ENCODE measurements around the gene MAN1C1. TPM values are rescaled to one million over a fixed set of nuclear protein-coding genes. Genes with fewer than 3 reads are reported as not detected.
A peak's percentile ranks its signal among the peaks of the same experiment; 100 is the strongest.

MAN1C1 gene
- total and polyA plus RNA-seq, 2 donors (not counting 1 experiment from before 2014, with no cell fraction given) = 0.31 to 0.89 TPM

DNA sequence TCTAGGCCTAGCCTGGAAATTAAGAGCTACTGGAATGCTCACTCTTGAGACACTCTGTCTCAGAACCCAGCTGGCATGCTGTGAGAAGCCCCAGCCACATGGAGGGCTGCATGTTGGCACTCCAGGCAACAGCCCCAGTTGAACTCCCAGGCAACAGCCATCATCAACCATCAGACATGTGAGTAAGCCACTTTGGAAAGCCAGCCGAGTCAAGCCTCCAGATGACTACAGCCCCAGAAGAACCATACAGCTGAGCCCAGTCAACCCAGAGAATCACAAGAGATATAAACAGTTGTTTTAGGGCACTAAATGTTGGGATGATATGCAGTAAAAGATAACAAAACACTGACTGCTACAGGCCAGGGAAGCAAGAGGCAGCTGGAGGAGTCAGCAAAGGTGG, 17.7 kb upstream of the MAN1C1 start:
- no peaks in the 10 kb centered on the region for H3K79me2 ChIP-seq (ENCODE audit: control insufficient read depth, insufficient read depth, low read length)
- H3K9me3 Mint-ChIP-seq (ENCODE audit: insufficient read depth) = no peaks in the 10 kb centered on the region
- H2AFZ ChIP-seq (ENCODE audit: insufficient read depth, low read depth, low read length, poor library complexity, severe bottlenecking) = no peak overlapping the region
- no peak overlapping the region for H3K4me3 Mint-ChIP-seq
- ChIA-PET POLR2A (interaction anchor here (0.7 kb wide), 1 partner anchor 19 kb away, joined by 5 read pairs; no protein-coding TSS in a partner anchor), CTCF (interaction anchor here (1.7 kb wide), 1 partner anchor 10 kb away, joined by 5 read pairs; no protein-coding TSS in a partner anchor)
- H3K27ac Mint-ChIP-seq = no peak overlapping the region
- no peak overlapping the region for H3K9ac ChIP-seq (ENCODE audit: low read length)
- H3K9me3 ChIP-seq (ENCODE audit: control extremely low read depth in 1 of 3, control insufficient read depth in 2 of 3, insufficient read depth in 1 of 3, low read length in 2 of 3) = no peaks in the 10 kb centered on the region
- peaks cover 9% of the 10 kb centered on the region for H3K4me1 Mint-ChIP-seq
- WGBS (ENCODE audit: insufficient coverage) = no CpG with 5 or more reads among the region's 1 CpG
- peaks cover 50% of the 10 kb centered on the region for H3K27me3 Mint-ChIP-seq
- intact Hi-C loops (cut with micrococcal nuclease) = no loop called here
- no peaks in the 10 kb centered on the region for H4K20me1 ChIP-seq (ENCODE audit: control insufficient read depth, insufficient read depth, low read length, poor library complexity, severe bottlenecking)
- ATAC-seq (ENCODE audit: low read depth) (no peak), DNase-seq (no peak)
- no peak overlapping the region for H3K27ac ChIP-seq (ENCODE audit: low read length in 2 of 2)
- H3K4me3 ChIP-seq (ENCODE audit: control extremely low read depth in 1 of 5, extremely low read depth in 1 of 5, insufficient read depth in 1 of 5, low read depth in 2 of 5, low read length in 4 of 5) = no peak overlapping the region
- H3K36me3 ChIP-seq (replicated peaks in 1 of 2; ENCODE audit: control extremely low read depth in 1 of 2, control insufficient read depth in 1 of 2, extremely low read depth in 1 of 2, insufficient read depth in 2 of 2, low read length in 1 of 2) = no peaks in the 10 kb centered on the region
- peaks cover 3 to 5% of the 10 kb centered on the region in 2 donors for H3K4me1 ChIP-seq (ENCODE audit: control insufficient read depth in 2 of 2, insufficient read depth in 2 of 2, low read length in 2 of 2)
- H3K4me2 ChIP-seq (replicated peaks; ENCODE audit: low read depth, low read length, poor library complexity, severe bottlenecking) = no peak overlapping the region
- peaks cover 0 to 10% (median 2%) of the 10 kb centered on the region in 4 experiments for H3K27me3 ChIP-seq (replicated peaks in 1 of 4; ENCODE audit: control extremely low read depth in 1 of 4, control insufficient read depth in 3 of 4, insufficient read depth in 4 of 4, low read length in 3 of 4)
- no peak for TF ChIP-seq EZH2 (IDR thresholded peaks at IDR 0.05; ENCODE audit: borderline replicate concordance, insufficient read depth, low read depth, low read length, poor library complexity, severe bottlenecking)
- TF ChIP-seq, protein P1, sequence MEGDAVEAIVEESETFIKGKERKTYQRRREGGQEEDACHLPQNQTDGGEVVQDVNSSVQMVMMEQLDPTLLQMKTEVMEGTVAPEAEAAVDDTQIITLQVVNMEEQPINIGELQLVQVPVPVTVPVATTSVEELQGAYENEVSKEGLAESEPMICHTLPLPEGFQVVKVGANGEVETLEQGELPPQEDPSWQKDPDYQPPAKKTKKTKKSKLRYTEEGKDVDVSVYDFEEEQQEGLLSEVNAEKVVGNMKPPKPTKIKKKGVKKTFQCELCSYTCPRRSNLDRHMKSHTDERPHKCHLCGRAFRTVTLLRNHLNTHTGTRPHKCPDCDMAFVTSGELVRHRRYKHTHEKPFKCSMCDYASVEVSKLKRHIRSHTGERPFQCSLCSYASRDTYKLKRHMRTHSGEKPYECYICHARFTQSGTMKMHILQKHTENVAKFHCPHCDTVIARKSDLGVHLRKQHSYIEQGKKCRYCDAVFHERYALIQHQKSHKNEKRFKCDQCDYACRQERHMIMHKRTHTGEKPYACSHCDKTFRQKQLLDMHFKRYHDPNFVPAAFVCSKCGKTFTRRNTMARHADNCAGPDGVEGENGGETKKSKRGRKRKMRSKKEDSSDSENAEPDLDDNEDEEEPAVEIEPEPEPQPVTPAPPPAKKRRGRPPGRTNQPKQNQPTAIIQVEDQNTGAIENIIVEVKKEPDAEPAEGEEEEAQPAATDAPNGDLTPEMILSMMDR (IDR thresholded peaks at IDR 0.05) = no peak

DNA sequence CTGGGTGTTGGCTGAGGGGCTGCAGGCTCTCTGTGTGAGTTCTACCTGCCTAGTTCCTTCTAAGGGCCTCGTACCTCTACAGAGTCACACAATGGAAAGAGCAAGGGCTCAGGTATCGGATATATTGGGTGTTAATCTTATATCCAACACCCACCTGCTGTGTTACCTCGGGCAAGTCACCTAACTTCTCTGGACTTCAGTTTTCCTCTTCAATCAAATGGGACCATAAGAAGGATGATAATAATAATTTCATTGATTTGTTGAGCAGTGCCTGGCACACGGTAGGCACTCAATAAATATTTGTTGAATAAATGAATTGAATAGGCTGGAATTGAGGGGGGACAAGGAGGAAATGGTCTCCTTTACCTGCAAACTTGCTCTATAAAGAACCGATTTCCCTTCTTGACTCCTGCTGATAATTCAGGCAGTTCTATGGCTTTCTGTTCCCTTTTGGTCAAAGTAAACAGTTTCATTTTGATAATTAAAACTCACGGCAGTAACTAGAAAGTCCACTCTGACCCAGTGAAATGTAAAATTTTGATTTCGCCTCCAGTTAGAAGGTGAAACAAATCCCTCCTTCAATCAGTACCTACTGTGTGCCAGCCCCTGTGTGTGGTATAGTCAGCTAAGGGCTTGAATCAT, 16.5 kb upstream of the MAN1C1 start:
- CTCF ChIA-PET = interaction anchor here (0.7 to 1.7 kb wide), 2 partner anchors 8 to 20 kb away, joined by 4 to 5 read pairs; no protein-coding TSS in a partner anchor

More for the DNA sequence above, 16.5 kb upstream of the MAN1C1 start:
- intact Hi-C loops (cut with micrococcal nuclease) = no loop called here
- Mint-ChIP-seq H3K4me1 (peaks cover 9% of the 10 kb centered on the region), H3K4me3 (no peak overlapping the region), H3K9me3 (ENCODE audit: insufficient read depth) (no peaks in the 10 kb centered on the region), H3K27me3 (peaks cover 48% of the 10 kb centered on the region), H3K27ac (no peak overlapping the region)
- ATAC-seq (ENCODE audit: low read depth) (no peak), DNase-seq (no peak)
- H3K27ac ChIP-seq (ENCODE audit: low read length in 2 of 2) = no peak overlapping the region
- no peaks in the 10 kb centered on the region for H4K20me1 ChIP-seq (ENCODE audit: control insufficient read depth, insufficient read depth, low read length, poor library complexity, severe bottlenecking)
- WGBS (ENCODE audit: insufficient coverage) = no CpG with 5 or more reads among the region's 7 CpGs
- no peak for TF ChIP-seq EZH2 (IDR thresholded peaks at IDR 0.05; ENCODE audit: borderline replicate concordance, insufficient read depth, low read depth, low read length, poor library complexity, severe bottlenecking)
- TF ChIP-seq, protein P1 (IDR thresholded peaks at IDR 0.05) = no peak
- H3K36me3 ChIP-seq (replicated peaks in 1 of 2; ENCODE audit: control extremely low read depth in 1 of 2, control insufficient read depth in 1 of 2, extremely low read depth in 1 of 2, insufficient read depth in 2 of 2, low read length in 1 of 2) = no peaks in the 10 kb centered on the region
- H3K79me2 ChIP-seq (ENCODE audit: control insufficient read depth, insufficient read depth, low read length) = no peaks in the 10 kb centered on the region
- no peak overlapping the region for H3K4me3 ChIP-seq (ENCODE audit: control extremely low read depth in 1 of 5, extremely low read depth in 1 of 5, insufficient read depth in 1 of 5, low read depth in 2 of 5, low read length in 4 of 5)
- peaks cover 0 to 10% (median 2%) of the 10 kb centered on the region in 4 experiments for H3K27me3 ChIP-seq (replicated peaks in 1 of 4; ENCODE audit: control extremely low read depth in 1 of 4, control insufficient read depth in 3 of 4, insufficient read depth in 4 of 4, low read length in 3 of 4)
- no peak overlapping the region for H2AFZ ChIP-seq (ENCODE audit: insufficient read depth, low read depth, low read length, poor library complexity, severe bottlenecking)
- no peaks in the 10 kb centered on the region for H3K9me3 ChIP-seq (ENCODE audit: control extremely low read depth in 1 of 3, control insufficient read depth in 2 of 3, insufficient read depth in 1 of 3, low read length in 2 of 3)
- H3K4me2 ChIP-seq (replicated peaks; ENCODE audit: low read depth, low read length, poor library complexity, severe bottlenecking) = peak overlapping the region; percentile 9
- POLR2A ChIA-PET = no interaction called here
- H3K9ac ChIP-seq (ENCODE audit: low read length) = no peak overlapping the region
- H3K4me1 ChIP-seq (ENCODE audit: control insufficient read depth in 2 of 2, insufficient read depth in 2 of 2, low read length in 2 of 2) = peaks cover 3 to 5% of the 10 kb centered on the region in 2 donors
